Measurements from ENCODE around the gene RAP2A.

The RAP2A gene

DNA sequence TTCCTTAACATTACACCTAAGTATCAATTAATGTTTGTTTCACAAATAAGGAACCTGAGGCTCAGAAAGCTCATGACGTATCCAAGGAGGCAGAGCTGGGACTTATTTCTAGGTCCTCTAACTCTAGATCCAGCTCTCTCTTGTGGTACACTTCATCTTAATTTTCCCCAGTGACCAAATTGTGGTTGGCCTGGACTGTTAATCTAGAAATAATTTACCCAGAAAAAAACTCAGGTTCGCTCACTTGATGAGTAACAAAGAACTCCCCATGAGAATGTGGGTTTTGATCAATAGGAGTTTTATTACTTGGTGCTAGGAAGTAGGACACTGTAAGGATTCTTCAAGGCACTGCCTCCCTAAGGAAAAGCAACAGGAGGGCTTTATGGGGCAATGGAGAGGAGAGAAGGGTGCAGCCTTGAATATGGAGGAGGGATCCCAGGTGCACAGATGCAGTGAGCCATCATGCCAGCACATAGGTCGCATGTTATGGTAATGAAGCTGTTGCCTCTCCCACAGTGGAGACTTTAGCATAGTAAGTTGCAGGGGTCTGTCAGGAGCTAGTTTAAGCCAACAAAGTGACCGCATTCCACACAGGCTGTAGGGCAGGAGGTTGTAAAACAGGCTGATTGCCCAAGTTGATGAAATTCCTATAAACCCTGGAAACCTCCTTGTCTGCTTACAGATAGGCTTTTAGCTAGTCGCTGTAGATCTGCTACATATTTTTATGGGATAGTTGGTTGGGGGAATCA is 14.7 kb downstream of the RAP2A start:
- no peak for DNase-seq

DNA sequence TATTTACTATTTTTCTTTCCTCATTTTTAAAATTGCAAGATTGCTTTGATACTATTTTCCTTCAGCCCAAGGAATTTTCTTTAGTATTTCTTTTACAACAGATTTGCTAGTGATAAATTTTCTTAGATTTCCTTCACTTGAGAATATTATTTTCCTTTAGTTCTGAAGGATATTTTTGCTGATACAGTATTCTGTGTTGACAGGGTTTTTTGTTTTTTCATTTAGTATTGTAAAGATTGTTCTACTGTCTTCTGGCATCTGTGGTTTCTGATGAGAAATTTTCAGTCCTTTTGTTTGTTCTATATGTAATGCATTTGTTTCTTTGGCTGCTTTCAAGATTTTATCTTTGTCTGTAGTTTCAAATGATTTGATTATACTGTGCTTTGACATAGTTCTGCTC is 20.7 kb downstream of the RAP2A start:
- DNase-seq, result no peak

DNA sequence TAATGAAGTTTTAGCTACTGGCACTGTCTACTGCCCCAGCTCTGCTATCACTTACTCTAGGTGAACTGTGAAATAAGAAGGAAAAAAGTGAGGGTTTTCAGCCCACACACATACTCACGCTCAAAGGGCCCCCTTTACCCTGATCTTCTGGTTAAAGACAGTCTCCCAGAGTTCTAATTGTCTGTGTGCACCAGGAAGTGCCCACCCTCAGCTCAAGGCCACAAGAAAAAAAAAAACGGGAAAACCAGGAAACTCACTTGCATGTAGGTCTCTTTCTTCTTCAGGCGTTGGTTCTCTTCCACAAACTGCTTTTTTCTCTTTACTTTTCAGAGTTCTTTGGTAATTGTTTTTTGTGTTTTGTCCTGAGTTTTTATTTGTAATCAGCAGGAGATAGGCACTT is 22.1 kb downstream of the RAP2A start:
- no peak for DNase-seq

DNA sequence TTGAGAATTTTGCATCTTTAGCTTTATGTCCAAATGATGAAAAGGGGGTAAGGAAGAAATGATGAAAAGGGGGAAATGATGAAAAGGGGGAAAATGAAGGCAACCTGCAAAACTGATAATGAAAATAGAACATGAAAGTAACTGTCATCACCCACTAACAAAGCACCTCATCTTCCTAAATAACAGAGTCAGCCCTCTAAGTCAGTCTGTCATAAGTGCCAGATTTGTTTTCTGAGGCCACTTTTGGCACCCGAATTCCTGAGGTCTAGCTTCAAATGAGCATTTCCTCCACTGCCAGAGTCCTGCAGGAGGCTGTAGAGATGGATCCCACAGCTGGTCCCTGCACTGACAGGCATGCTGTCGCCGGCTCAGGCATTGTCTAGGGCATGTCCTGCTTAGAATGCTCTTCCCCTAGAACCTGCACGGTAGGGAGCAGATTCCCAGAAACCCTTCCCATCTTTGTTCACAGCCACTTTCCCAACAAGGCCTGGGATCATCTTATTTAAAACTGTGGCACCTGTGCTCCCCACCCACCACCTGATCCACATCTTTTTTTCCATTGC is 25.3 kb downstream of the RAP2A start:
- no peak for DNase-seq

DNA sequence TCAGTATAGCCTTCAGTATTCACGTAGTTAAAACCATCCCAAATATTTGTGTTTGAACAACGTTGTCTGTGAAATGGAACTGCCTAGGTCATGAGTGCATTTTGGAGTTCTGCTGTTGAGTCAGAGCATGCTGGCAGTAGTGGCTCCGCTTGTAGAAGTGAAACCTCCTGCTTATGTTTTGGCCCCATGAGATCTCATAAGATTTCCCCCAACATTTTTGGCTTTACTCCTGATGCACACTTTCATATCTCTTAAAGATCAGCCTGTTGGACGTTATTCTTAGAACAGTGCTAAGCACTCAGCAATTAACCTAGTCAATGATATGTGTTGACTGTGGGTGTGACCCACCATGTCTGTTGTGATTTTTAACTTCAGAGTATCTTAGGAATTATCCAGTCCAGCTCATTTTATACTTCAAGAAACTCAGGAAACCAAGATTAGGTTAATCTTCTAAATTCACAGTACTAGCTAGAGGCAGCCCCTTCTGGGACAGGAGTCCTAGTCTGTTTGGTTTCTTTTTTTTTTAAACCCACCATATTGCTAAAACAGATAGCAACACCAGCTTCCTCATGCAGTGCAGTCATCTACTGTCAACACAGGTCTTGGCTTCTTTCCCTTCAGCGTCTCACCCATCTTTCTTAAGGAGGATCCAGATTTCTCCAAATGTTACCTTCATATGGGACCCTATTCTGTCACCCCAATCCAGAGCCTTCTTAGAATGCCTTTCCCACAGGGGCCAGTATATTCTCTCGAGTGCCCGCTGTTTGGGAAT is 26.2 kb downstream of the RAP2A start:
- DNase-seq, result no peak

DNA sequence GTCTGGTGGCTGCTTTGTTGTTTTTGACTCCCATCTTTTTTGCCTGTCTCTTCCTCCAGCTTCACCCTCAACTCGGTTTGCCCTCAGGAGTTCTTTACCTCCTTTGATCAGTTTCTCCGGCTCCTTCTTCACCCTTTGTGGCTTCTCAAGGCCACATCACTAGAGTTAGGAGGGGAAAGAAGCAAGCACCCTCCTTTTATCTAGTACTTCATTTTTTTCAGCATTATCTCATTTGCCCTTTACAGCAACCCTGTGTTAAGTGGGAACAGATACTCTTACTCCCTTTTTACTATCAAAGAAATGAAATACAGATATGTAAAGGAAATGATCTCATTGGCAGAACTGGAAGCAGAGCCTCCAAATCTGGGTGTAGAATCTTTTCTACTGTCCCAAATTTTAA is 26.9 kb downstream of the RAP2A start:
- DNase-seq, result no peak

DNA sequence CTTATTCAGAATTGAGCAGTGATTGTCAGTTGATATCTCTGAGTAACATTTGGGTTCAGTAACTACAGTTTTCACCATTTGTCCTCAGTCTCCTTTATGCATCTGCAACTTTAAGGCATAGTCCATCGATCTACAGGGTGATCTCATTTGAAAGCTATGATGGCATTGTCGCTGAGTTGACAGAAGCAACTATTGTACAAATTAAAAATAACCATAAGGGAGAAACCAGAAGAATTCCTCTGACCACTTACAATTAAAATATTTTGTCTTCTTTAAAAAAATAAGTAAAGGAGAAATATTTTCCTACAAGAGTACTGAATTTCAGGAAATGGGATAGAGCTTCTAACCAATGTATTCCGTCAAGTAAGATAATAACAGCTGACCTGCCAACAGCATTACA is 30.6 kb downstream of the RAP2A start:
- no peak for DNase-seq

DNA sequence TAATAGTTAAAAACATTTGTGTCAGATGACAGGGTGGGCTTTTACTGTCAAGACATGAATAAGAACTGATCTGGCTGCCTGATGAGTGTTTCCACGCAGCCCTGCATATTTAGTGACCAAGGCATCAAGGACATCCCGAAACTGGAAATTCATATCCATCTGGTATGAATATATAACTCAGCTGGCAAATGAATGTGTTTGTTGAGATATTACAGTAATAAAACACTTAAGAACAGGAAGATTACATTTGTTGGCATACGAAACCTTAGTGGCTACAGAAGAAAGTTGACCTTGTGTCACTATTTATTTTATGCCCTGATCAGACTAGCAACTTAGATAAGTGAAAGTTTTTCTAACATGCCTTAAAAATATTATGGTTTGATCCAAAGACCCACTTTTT is 32.8 kb downstream of the RAP2A start:
- no peak for DNase-seq

DNA sequence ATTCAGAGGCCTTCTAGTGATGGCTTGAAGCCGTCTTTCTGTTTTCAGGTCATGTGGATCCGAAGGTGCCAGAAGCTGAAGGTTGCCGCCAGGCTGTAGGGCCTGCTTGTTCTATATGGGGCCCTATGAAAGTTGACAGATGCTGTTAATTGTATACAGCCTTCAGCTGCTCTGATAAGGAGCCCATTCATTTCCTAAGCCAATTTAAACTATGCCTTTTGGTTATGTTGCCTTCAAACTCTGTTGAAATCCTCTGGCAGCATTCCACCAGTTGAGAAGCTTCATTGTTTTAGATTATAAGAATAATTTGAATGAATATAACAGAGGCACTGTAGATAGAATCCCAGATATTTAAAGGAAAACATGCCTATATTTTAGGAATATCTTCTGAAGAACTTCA is 34.4 kb downstream of the RAP2A start:
- DNase-seq, result no peak

DNA sequence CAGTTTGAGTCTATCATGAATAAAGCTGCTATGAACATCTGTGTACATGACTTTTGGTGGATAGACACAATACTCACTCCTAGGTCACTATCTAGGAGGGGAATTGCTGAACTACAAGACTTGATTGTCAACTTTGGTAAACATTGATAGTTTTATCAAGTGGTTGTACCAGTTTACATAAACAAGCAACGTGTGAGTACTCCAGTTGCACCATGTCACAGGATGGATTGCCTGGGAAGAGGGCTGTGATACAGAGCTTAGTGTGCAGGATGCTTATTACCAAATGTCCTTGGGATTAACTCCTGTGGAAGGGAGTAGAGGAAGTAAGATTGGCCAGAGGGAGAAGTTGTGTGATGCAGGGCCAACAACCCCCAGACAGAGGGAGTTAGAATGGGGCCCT is 37.7 kb downstream of the RAP2A start:
- no peak for DNase-seq

DNA sequence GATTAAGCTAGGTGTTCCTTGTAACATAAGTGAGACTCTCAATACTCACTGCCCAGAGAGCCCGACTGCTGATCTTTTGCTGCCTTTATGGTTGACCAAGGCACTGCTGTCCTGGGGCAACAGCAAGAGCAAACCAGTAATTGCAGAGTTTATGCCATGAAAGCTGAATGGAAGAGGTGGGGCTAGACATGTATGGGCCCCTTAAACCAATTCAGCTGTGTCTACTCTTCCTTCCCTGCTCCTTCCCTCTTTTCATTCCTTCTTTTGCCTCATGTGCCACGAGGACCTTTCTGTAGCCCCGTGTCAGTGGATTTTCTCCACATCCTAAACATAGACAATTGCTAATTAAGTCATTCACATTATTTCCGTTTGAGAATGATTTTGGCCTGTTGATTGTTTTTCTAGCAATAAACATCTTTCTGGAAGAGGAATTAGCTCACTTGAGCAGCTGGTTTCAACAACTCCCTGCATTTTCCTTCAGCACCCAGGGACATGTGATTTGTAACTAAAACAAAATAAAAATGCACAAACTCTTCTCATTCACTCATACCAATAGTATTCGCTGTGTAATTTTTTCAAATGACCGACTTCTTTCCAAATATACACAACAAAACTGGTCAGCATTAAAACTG is 40.5 kb downstream of the RAP2A start:
- DNase-seq, result no peak

DNA sequence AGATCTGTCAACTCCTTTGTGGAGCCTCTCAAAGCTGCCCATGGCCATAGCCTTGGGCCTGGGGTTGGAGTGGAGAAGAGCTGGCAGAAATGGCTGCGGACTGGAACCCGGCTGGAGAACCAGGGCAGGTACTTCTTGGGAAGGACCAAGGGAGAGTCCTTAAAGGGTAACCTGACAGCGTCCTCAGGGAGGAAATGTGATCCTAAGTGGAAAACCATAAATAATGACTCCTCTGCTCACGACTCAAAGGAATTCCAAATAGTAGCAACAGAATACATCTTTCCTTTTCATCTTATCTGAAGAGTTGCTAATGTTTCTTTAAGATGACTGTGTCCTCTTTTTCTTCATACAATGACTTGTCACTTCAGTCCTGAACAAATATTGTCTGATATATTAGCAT is 41.0 kb downstream of the RAP2A start:
- no peak for DNase-seq

DNA sequence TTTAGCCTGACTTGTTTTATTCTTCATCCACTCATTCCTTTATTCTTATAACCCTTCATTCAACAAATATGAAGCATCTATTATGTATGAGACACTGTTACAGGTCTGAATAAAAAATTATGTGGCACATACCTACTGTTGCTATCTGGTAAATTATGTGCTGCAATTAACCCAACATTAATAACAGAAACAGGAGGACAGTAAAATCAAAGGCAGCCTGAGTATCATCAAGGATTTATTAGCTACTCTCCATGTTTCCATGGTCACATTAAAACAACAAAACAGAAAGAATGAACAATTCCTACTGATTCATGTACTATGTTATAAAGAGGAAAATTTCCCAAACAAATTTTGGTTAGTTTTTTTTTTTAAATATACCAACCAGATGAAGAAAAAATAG is 43.9 kb downstream of the RAP2A start:
- no peak for DNase-seq

DNA sequence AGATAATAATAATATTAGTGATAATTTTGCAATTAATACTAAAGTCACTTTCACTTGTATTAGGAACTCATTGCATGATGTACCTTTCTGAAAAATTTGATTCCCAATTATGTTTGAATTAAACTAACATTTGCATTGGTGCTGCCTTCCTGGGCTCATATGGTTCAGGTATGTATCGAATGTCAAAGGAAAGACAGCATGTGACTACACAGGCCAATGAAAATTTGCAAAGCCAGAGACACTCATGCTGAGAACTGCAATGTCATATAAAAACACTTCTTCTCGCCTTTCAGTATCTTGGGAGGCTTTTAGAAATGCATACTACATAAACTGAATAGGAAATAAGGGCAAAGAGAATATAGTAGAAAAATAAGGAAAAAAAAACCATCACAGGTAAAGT is 44.3 kb downstream of the RAP2A start:
- no peak for DNase-seq

DNA sequence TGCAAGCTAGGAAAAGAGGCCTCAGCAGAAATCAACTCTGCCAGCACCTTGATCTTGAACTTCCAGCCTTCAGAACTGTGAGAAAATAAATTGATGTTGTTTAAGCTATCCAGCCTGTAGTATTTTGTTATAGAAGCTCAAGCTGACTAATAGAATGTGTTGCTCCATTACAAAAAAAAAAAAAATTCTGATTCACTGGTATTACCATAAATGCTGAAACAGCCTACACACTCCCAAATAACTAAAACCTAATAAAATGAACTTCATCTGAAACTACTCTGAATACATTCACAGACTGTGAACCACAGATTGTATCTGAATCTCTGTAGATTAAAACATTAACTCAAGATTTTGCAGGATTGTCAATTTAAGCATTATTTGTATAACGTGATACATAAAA is 49.5 kb downstream of the RAP2A start:
- DNase-seq, result no peak

DNA sequence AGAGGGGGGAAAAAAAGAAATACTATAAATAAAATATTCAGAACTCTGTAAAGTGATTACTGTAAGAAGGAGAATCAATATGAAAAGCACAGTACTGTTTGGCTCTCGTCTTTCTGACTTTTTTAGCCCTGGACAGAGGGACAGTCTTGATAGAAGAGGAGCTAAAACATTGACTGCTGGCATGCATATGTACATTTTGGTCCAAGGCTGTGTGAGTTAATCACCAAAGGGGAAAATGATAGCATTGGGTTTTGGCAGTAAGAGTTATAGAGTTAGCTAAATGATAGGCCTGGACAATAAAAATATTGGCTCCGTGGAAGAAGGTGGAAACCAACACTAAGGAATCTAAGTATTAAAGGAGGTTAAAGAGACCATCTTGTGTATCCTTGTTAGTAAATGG is 50.3 kb downstream of the RAP2A start:
- no peak for DNase-seq

DNA sequence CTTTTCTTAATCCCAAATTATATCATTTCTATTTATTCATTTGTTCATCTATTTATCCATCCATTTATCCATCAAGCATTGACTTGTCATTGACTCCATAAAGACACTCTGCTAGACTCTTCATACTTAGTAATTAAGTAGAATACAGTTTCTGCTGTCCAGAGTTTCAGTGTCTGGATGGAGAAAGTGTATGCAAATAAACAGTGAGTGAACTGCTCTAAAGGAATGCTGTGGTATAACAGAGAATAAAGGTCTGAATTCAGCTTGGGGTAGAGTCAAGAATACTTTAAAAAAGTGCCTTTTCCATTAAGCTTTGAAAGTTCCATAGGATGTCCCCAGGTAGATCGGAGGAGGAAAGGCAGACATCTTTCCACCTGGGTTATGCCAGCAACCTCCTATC is 51.4 kb downstream of the RAP2A start:
- DNase-seq, result no peak

DNA sequence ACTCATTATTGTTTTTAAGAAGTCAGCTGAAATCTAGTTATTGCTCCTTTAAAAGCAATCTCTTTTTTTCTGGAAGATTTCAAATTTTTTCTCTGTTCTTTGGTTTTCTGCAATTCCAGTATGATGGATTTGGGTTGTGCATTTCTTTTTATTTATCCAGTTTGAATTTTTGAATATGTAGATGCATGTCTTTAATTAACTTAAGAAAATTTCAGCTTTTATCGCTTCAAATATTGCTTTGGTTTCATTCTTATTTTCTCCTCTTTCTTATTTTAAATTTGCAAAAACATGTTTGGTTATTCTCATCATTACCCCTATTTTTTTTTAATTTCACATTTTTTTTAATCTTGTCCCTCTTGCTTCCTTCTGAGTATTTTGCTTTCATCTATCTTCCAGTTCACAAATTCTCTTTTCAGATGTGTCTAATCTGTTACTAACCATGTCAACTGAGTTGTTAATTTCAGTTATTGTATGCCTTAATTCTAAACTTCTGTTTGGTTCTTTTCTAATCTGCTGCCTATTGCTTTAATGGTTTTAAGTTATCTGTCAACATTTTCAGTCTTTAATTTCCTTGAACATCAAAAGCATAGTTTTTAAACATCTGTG is 56.8 kb downstream of the RAP2A start:
- no peak for DNase-seq

DNA sequence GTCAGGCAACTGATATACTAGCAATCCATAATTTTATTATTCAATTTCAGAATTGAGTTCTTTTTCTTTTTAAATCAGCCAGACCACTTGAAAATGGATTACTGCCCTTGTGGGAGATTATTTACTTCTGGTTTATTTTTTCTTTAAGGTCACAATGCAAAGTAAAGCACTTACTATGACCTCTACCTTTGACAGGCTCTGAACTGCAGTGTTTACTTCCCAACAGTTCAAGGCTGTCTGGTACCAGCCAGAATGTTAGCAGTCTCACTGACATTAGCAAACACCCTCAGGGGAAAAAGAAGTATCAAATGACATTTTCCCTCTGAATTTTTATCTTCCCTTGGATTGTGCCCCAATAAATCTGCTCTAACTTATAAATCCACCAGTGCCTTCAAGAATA is 57.5 kb downstream of the RAP2A start:
- no peak for DNase-seq

DNA sequence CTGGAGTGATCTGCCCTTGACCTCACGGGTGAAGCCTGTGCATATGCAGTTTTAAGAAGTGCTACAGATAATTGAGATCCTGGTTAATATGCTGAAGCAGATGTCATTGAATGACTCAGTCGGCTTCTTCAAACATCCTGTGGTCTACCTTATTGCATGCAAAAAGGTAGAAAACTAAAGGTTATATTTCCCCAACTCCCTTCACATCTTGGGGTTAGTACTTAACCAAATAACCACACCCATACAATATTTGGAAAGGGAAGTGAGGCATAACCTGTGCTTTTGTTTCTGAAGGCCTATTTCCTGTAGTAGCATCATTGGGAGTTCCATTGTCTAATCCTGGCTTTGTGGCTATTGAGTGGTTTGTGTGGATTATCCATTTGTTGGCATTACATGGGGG is 58.3 kb downstream of the RAP2A start:
- no peak for DNase-seq

DNA sequence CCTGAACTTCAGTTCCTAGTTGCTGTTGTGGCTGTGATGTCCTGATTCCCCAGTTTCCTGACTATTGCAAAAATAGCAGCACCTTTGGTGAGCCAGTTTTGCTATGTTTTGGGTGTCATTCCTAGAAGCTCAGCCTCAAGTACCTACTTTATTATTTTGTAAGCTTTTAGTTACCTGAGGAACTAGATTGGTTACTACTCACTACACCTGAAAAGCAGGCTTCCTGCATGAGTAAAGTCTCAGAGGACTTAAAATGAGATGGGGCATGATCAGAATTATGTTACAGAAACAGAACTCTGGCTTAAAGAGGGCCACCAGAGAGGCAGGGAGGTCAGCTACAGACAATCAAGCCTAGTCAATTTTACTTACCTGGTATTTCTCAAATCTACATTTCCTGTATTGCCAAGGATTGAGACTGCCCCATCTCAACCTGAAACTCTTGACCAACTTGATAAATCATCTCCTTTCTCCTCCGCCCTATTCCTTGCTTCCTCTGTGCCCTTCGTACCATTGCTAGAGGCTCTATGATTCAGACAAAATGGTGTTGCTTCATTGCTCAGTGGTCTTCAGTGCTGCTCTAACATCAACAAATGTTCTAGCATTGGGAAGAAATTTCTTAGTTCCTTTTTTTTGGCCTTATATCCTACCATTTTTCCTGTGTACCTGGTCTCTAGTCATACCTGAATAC is 58.9 kb downstream of the RAP2A start:
- DNase-seq, result no peak

DNA sequence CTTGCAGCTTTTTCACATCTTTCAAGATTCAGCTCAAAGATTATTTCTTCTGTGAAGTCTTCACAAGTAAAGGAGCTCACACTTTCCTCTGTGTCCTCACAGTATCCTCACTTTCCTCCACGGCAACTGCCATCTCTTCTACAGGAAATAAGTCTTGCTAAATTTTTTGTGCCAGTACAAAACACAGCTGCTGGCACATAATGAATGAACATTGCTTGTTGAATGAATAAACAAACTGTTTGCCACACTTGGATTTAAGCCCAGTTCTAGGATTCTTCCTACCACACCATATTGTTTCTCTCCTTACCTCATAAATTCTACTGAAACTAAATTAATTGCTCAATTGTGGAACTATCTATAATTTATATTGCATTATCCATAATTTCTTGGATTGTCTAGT is 59.5 kb downstream of the RAP2A start:
- DNase-seq, result no peak

DNA sequence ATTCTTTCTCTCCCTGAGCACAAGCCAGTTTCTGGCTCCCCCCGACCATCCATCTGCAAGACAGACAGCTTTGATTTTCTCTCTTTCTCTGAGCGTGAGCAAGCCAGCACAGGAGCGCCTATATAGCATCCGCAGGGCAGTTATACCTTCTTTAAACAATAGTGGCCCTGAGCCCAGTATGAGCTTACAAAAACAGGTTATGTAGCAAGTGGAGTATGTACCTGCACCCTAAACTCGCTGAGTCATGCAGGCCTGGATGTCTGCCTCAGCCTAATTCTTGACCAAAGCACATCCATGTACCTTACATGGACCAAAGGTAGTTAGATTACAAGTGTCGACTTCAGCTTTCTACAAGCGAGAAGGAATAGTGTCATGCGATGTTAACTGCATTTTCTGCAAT is 61.7 kb downstream of the RAP2A start:
- no peak for DNase-seq
